Measurements from ENCODE around the gene HOXA5.
A peak's percentile ranks its signal among the peaks of the same experiment; 100 is the strongest.

Gene HOXA5

DNA sequence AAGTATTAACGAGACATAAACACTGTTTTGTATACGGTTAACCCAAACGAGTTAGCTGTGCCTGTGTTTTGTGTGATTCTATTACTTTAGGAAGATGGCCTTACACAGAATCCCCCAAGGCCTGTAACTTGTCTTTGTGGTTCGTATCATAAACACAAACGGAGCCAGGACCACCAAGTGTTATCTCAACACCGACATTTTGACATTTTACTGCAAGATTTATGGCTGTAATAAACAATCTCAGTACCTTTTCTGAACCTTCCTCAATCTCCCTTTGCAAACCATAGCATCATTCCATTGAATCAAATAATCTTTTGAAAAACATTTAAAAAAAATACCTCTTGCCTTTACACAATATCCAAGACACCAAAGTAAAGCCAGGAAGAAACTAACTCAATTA is 10.5 kb downstream of the HOXA5 start:
- no peaks in the 10 kb centered on the region for H3K27me3 ChIP-seq (ENCODE audit: control insufficient read depth in 5 of 5, insufficient read depth in 4 of 5, low read length in 5 of 5)

DNA sequence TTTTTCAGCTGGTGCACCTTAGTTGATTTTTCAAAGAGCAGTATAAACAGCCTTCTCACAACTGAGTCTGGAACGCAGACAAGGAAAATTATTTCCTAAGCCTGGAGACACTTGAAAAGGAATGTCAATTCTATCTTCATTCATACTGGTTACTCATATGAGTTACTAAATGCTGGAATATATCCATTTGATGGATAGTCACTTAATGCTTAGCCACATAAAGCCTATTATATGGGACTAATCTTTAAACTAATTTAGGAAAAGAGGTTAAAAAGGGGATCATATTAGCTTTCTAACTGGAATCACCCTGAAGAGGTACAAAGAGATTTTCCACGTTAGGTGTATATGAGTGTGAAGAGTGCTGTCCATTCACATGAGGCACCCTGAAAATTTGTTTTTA is 11.3 kb downstream of the HOXA5 start:
- Histone ChIP-seq H3K4me3 (ENCODE audit: low read depth in 1 of 5, low read length in 5 of 5) (no peak overlapping the region), H3K9me3 (ENCODE audit: control insufficient read depth in 5 of 5, low read length in 5 of 5) (no peaks in the 10 kb centered on the region), H3K27me3 (ENCODE audit: control insufficient read depth in 5 of 5, insufficient read depth in 4 of 5, low read length in 5 of 5) (no peaks in the 10 kb centered on the region), H3K27ac (ENCODE audit: low read depth, low read length) (peak overlapping the region; percentile 59), H3K36me3 (ENCODE audit: control insufficient read depth in 5 of 5, insufficient read depth in 5 of 5, low read length in 5 of 5) (peaks cover 0 to 5% (median 3%) of the 10 kb centered on the region in 5 donors), H3K9ac (ENCODE audit: low read length in 5 of 5) (no peak overlapping the region), H3K4me1 (ENCODE audit: control insufficient read depth in 5 of 5, insufficient read depth in 5 of 5, low read length in 5 of 5) (peaks cover 8 to 86% (median 76%) of the 10 kb centered on the region in 5 donors)

More for the DNA sequence above, 10.5 kb downstream of the HOXA5 start:
- Histone ChIP-seq H3K36me3 (ENCODE audit: control insufficient read depth in 5 of 5, insufficient read depth in 5 of 5, low read length in 5 of 5) (peaks cover 0 to 5% (median 3%) of the 10 kb centered on the region in 5 donors), H3K4me1 (ENCODE audit: control insufficient read depth in 5 of 5, insufficient read depth in 5 of 5, low read length in 5 of 5) (peaks cover 5 to 86% (median 74%) of the 10 kb centered on the region in 5 donors), H3K27ac (ENCODE audit: low read depth, low read length) (peak overlapping the region; percentile 95), H3K9me3 (ENCODE audit: control insufficient read depth in 5 of 5, low read length in 5 of 5) (no peaks in the 10 kb centered on the region), H3K9ac (ENCODE audit: low read length in 5 of 5) (no peak overlapping the region), H3K4me3 (ENCODE audit: low read depth in 1 of 5, low read length in 5 of 5) (no peak overlapping the region)

DNA sequence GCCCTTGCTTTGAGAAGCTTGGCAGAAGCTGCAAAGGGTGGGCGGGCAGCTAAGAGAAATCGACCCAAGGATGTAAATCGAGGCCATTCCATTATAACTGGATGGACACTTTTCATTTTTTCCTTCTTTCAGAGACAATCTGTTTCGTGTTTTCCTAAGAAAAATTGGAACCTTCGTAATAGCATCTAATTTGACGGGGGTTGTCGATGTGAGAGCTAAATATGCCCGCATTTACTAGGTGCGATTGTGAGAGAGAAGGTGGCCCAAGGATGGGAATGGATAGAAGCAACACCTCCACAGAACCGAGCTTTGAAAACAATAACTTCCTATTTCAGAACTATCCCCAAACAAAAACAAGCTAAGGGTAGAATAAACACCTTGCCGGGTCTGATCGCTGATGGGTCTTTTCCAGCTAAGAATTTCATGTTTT is 12.1 kb downstream of the HOXA5 start:
- Histone ChIP-seq H3K4me1 (ENCODE audit: control insufficient read depth in 5 of 5, insufficient read depth in 5 of 5, low read length in 5 of 5) (peaks cover 14 to 86% (median 75%) of the 10 kb centered on the region in 5 donors), H3K36me3 (ENCODE audit: control insufficient read depth in 5 of 5, insufficient read depth in 5 of 5, low read length in 5 of 5) (peaks cover 0 to 5% (median 3%) of the 10 kb centered on the region in 5 donors), H3K27ac (ENCODE audit: low read depth, low read length) (peak overlapping the region; percentile 71), H3K9ac (ENCODE audit: low read length in 5 of 5) (peak overlapping the region in 4 of 5 donors; percentile 48 to 81 (median 64)), H3K9me3 (ENCODE audit: control insufficient read depth in 5 of 5, low read length in 5 of 5) (no peaks in the 10 kb centered on the region), H3K27me3 (ENCODE audit: control insufficient read depth in 5 of 5, insufficient read depth in 4 of 5, low read length in 5 of 5) (no peaks in the 10 kb centered on the region), H3K4me3 (ENCODE audit: low read depth in 1 of 5, low read length in 5 of 5) (peak overlapping the region; percentile 78 to 88 (median 82))

DNA sequence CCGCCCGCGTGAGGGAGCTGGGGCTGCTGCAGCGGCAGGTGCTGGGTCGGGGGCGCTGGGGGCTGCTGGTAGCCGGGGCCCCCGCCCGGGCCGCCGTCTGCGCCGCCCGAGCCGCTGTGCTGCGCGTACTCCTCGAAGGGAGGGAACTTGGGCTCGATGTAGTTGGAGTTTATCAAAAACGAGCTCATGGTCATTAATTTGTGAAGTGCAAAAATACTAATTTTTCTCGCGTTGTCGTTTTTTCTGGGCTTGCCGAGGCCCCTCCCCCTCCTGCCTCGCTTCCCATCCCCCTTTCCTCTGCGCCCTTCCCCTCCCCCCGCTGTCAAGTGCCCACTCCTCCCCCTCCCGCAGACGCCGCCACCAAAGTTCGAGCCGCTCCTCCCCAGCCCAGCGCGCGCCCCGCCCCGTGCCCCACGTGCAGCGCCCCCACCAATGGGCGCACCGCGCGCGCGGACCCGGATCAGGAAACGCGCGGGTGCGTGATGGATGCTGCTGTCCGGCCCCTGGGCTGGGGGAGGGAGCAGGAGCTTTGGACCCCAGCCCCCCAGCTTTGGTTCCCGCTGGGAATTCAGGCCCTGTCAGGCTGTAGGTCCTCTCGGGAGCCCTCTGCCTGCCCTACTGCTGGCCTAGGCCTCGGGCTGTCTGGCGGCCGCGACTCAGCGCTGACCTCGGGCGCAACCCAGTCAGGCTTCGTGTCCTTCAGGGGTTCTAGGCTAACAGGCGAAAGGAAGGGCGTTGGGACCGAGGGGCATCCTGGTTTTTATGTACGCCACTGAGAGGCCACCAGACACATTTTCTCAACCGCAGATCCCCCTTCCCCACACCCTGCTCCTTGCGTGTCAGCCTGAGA is 12.7 kb downstream of the HOXA5 start, which contains the start of gene HOXA4:
Gene HOXA4, minus strand, starts transcription at position 218 of the 850 bp plus-strand sequence. Its CDS starts 24 bp downstream, at position 194.
- Histone ChIP-seq H3K9ac (ENCODE audit: low read length in 5 of 5) (peak within 1 kb of the TSS in 4 of 5 donors; percentile 64 to 81 (median 68)), H3K4me3 (ENCODE audit: low read depth in 1 of 5, low read length in 5 of 5) (peak within 1 kb of the TSS; percentile 78 to 88 (median 82)), H3K27ac (ENCODE audit: low read depth, low read length) (peak within 1 kb of the TSS; percentile 83), H3K36me3 (ENCODE audit: control insufficient read depth in 5 of 5, insufficient read depth in 5 of 5, low read length in 5 of 5) (peaks cover 0 to 4% (median 3%) of the 10 kb centered on the region in 5 donors), H3K27me3 (ENCODE audit: control insufficient read depth in 5 of 5, insufficient read depth in 4 of 5, low read length in 5 of 5) (no peaks in the 10 kb centered on the region), H3K9me3 (ENCODE audit: control insufficient read depth in 5 of 5, low read length in 5 of 5) (no peaks in the 10 kb centered on the region), H3K4me1 (ENCODE audit: control insufficient read depth in 5 of 5, insufficient read depth in 5 of 5, low read length in 5 of 5) (peaks cover 12 to 86% (median 75%) of the 10 kb centered on the region in 5 donors)

DNA sequence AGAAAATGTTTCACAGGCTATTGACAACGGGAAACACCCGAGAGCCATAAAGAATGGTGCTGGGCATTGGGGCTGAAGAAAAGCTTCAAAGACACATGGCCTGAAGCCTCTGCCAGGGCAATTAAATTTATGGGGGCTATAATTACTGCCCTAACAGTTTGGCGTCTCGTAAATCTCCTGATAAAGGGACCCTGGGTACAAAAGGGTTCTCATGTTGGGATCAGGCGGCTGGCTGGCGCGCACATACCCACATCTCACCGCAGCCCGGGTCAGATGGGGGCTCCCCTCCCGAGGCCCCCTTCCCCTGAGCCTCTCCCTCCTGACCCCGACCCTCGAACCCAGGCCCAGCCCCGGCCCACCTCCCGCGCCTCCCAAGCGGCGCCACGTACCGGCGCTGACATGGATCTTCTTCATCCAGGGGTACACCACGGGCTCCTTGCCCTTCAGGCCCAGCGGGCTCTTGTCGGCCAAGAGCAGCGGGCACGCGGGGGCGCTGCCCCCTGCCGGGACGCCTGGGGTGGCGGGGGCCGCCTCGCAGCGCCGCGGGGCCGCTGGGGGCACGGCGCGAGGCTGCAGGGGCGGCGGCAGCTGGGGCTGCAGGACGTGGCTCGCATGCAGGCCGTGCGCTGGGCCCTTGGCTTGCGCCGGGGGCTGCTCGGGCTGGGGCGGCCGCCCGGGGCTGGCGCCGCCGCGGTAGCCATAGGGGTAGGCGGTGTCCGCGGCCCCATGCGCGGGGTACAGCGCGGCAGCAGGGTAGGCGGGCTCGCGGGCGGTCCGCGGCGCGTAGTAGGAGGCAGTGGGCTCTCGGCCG is 13.5 kb downstream of the HOXA5 start:
- H3K4me1 ChIP-seq (ENCODE audit: control insufficient read depth in 5 of 5, insufficient read depth in 5 of 5, low read length in 5 of 5) = peaks cover 12 to 81% (median 73%) of the 10 kb centered on the region in 5 donors
- peaks cover 0 to 7% (median 2%) of the 10 kb centered on the region in 5 donors for H3K36me3 ChIP-seq (ENCODE audit: control insufficient read depth in 5 of 5, insufficient read depth in 5 of 5, low read length in 5 of 5)
- H3K27me3 ChIP-seq (ENCODE audit: control insufficient read depth in 5 of 5, insufficient read depth in 4 of 5, low read length in 5 of 5) = no peaks in the 10 kb centered on the region
- H3K27ac ChIP-seq (ENCODE audit: low read depth, low read length) = peak overlapping the region; percentile 83
- H3K9me3 ChIP-seq (ENCODE audit: control insufficient read depth in 5 of 5, low read length in 5 of 5) = no peaks in the 10 kb centered on the region
- H3K4me3 ChIP-seq (ENCODE audit: low read depth in 1 of 5, low read length in 5 of 5) = peak overlapping the region; percentile 46 to 88 (median 82)
- peak overlapping the region in 4 of 5 donors; percentile 60 to 74 (median 68) for H3K9ac ChIP-seq (ENCODE audit: low read length in 5 of 5)

DNA sequence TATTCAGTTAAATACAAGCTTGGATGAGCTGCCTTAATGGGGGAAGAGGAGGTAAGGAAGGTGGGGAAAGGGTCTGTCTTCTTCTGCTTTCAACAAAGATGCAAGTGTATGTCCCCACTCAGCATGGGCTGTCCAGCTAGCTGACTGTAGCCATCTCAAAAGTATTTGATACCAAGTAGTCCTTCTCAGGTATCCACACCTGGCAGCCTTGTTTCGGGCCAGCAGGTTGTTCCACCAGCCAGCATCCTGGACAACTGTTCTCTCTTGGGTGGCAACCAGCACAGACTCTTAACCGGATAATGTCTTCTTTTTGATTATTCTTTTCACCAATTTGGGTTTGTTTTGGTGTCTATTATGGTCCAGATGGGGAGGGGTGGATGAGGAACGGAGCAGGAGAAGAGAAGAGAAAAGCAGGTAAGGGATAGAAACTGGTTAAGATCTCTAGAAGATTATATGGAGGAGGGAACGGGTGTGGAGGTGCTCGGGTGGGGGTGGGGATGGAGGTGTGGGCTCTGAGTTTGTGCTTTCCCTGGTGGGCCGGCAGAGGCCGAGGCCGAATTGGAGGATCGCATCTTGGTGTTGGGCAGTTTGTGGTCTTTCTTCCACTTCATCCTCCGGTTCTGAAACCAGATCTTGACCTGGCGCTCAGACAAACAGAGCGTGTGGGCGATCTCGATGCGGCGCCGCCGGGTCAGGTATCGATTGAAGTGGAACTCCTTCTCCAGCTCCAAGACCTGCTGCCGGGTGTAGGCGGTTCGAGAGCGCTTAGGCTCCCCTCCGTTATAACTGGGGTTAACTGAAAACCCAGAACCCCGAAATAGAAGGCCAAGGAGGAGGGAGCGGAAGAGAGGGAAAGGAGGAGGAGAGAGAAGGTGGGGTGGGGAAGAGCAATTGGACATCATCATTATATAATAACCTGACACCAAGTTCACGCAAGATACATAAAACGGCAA is 14.4 kb downstream of the HOXA5 start:
- Histone ChIP-seq H3K9me3 (ENCODE audit: control insufficient read depth in 5 of 5, low read length in 5 of 5) (no peaks in the 10 kb centered on the region), H3K4me1 (ENCODE audit: control insufficient read depth in 5 of 5, insufficient read depth in 5 of 5, low read length in 5 of 5) (peaks cover 11 to 81% (median 71%) of the 10 kb centered on the region in 5 donors), H3K9ac (ENCODE audit: low read length in 5 of 5) (peak overlapping the region in 3 of 5 donors; percentile 60 to 74 (median 69)), H3K4me3 (ENCODE audit: low read depth in 1 of 5, low read length in 5 of 5) (peak overlapping the region in 4 of 5 donors; percentile 46 to 82 (median 82)), H3K27ac (ENCODE audit: low read depth, low read length) (peak overlapping the region; percentile 83), H3K36me3 (ENCODE audit: control insufficient read depth in 5 of 5, insufficient read depth in 5 of 5, low read length in 5 of 5) (peaks cover 0 to 10% (median 6%) of the 10 kb centered on the region in 5 donors), H3K27me3 (ENCODE audit: control insufficient read depth in 5 of 5, insufficient read depth in 4 of 5, low read length in 5 of 5) (no peaks in the 10 kb centered on the region)

DNA sequence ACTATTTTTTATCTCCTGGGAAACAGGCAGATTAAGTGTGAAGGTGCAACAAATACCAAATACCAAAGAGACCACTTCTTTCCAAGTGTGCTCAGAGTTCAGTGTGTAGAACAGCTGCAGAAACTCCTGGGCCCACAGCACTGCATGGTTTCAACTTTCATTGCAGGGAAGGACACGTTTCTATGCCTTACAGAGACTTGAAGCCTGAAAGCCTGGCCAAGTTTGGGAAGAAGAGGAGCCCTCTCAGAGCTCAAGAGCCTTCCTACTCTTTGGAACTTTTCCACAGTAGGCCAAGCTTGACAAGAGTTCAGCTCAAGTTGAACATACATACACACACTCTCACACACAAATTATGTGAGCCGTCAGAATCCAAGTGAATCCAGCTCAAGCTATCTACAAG is 15.4 kb downstream of the HOXA5 start:
- peaks cover 0 to 14% (median 10%) of the 10 kb centered on the region in 5 donors for H3K36me3 ChIP-seq (ENCODE audit: control insufficient read depth in 5 of 5, insufficient read depth in 5 of 5, low read length in 5 of 5)
- H3K9me3 ChIP-seq (ENCODE audit: control insufficient read depth in 5 of 5, low read length in 5 of 5) = no peaks in the 10 kb centered on the region
- H3K4me1 ChIP-seq (ENCODE audit: control insufficient read depth in 5 of 5, insufficient read depth in 5 of 5, low read length in 5 of 5) = peaks cover 11 to 78% (median 63%) of the 10 kb centered on the region in 5 donors
- H3K27me3 ChIP-seq (ENCODE audit: control insufficient read depth in 5 of 5, insufficient read depth in 4 of 5, low read length in 5 of 5) = no peaks in the 10 kb centered on the region
- H3K4me3 ChIP-seq (ENCODE audit: low read depth in 1 of 5, low read length in 5 of 5) = peak overlapping the region in 2 of 5 donors; percentile 4 to 16
- H3K9ac ChIP-seq (ENCODE audit: low read length in 5 of 5) = no peak overlapping the region
- peak overlapping the region; percentile 83 for H3K27ac ChIP-seq (ENCODE audit: low read depth, low read length)

DNA sequence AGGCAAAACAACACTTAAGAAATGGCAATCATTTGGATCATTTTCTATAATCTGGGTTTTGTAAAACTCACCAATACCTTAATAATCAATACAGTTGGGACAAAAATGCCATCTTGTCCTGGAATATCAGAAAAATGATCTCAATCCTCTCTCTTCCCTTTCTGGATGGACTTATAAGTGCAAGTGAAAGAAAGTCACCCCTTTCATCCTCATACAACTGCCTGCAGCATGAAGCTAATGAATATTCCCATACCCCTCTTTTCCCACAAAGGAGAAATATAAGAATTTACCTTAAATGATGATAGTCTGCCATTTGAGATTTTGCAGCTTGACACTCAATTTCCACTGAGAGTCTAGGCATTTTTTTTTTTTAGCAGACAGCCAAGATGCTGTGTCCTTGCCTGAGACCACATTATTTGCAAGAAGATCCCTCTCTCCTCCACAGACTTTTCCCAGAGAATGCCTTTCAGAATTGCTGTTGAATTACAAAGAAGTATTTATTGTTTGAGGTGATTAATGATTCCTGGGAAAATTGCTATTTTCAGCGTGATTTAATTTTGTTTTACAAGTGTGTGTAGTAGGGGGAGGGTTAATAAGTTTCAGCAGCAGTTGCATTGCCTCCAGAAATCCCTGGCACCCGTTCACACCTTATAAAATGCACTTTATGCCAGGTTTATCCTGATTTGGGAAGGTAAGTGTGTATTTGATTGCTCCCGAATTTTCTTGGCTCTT is 16.7 kb downstream of the HOXA5 start:
- Histone ChIP-seq H3K36me3 (ENCODE audit: control insufficient read depth in 5 of 5, insufficient read depth in 5 of 5, low read length in 5 of 5) (peaks cover 0 to 27% (median 21%) of the 10 kb centered on the region in 5 donors), H3K9me3 (ENCODE audit: control insufficient read depth in 5 of 5, low read length in 5 of 5) (no peaks in the 10 kb centered on the region), H3K4me3 (ENCODE audit: low read depth in 1 of 5, low read length in 5 of 5) (no peak overlapping the region), H3K9ac (ENCODE audit: low read length in 5 of 5) (no peak overlapping the region), H3K27me3 (ENCODE audit: control insufficient read depth in 5 of 5, insufficient read depth in 4 of 5, low read length in 5 of 5) (no peaks in the 10 kb centered on the region), H3K4me1 (ENCODE audit: control insufficient read depth in 5 of 5, insufficient read depth in 5 of 5, low read length in 5 of 5) (peaks cover 11 to 83% (median 63%) of the 10 kb centered on the region in 5 donors), H3K27ac (ENCODE audit: low read depth, low read length) (peak overlapping the region; percentile 83)
